ENCODE measurements around the gene SMIM24.

DNA sequence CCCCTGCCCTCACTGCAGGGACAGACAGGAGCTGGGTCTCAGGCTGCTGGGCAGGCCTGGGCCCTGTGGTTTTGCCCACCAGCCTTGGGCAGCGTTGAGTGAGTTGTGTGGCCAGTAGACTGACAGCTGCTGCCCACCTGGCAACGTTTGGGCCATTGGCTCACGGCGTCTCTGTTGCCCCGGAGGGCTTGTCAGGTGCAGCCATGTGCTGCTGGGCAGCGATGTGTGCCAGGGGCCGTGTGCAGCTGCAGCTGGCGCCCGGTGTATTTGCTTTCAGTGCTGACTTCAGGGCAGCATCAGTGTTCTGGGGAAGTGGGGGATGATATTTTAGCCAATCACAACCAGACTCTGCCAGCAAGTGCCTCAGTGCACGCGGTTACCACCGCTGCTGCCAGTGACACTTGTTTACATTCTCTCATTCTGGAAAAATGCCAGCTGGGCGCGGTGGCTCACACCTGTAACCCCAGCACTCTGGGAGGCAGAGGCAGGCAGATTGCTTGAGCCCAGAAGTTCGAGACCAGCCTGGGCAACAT is 36.4 kb upstream of the SMIM24 start:
- no peak for TF ChIP-seq POLR2AphosphoS5 (IDR thresholded peaks at IDR 0.05)
- TF ChIP-seq, protein P1, sequence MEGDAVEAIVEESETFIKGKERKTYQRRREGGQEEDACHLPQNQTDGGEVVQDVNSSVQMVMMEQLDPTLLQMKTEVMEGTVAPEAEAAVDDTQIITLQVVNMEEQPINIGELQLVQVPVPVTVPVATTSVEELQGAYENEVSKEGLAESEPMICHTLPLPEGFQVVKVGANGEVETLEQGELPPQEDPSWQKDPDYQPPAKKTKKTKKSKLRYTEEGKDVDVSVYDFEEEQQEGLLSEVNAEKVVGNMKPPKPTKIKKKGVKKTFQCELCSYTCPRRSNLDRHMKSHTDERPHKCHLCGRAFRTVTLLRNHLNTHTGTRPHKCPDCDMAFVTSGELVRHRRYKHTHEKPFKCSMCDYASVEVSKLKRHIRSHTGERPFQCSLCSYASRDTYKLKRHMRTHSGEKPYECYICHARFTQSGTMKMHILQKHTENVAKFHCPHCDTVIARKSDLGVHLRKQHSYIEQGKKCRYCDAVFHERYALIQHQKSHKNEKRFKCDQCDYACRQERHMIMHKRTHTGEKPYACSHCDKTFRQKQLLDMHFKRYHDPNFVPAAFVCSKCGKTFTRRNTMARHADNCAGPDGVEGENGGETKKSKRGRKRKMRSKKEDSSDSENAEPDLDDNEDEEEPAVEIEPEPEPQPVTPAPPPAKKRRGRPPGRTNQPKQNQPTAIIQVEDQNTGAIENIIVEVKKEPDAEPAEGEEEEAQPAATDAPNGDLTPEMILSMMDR (IDR thresholded peaks at IDR 0.05) = no peak
- TF ChIP-seq POLR2A (IDR thresholded peaks at IDR 0.05) = no peak

All from transverse colon (tissue), 4 donors.